ENCODE data around the gene LRRC32. TPM values are rescaled to one million over a fixed set of nuclear protein-coding genes. Genes with fewer than 3 reads are reported as not detected.
A peak's percentile ranks its signal among the peaks of the same experiment; 100 is the strongest.

The LRRC32 gene
- total RNA-seq, 1 donor from 2014 or later: 43.2 TPM

- peaks cover 11% of the 10 kb centered on the region for H3K9me3 Mint-ChIP-seq
- H3K4me3 Mint-ChIP-seq: no peak overlapping the region
- no peak for DNase-seq (ENCODE audit: low spot score in 2 of 2, unreplicated experiment in 2 of 2)
- TF ChIP-seq, protein P1, sequence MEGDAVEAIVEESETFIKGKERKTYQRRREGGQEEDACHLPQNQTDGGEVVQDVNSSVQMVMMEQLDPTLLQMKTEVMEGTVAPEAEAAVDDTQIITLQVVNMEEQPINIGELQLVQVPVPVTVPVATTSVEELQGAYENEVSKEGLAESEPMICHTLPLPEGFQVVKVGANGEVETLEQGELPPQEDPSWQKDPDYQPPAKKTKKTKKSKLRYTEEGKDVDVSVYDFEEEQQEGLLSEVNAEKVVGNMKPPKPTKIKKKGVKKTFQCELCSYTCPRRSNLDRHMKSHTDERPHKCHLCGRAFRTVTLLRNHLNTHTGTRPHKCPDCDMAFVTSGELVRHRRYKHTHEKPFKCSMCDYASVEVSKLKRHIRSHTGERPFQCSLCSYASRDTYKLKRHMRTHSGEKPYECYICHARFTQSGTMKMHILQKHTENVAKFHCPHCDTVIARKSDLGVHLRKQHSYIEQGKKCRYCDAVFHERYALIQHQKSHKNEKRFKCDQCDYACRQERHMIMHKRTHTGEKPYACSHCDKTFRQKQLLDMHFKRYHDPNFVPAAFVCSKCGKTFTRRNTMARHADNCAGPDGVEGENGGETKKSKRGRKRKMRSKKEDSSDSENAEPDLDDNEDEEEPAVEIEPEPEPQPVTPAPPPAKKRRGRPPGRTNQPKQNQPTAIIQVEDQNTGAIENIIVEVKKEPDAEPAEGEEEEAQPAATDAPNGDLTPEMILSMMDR (IDR thresholded peaks at IDR 0.05; ENCODE audit: unreplicated experiment): no peak
- peaks cover 4% of the 10 kb centered on the region for H3K36me3 Mint-ChIP-seq
- H3K27me3 Mint-ChIP-seq (ENCODE audit: low read depth): no peaks in the 10 kb centered on the region
- peaks cover 9% of the 10 kb centered on the region for H3K4me1 Mint-ChIP-seq
- H3K27ac Mint-ChIP-seq: peak overlapping the region; percentile 53
These were observed 53.6 kb downstream of the LRRC32 start for GRCh38 chr11:76616676-76617552.

- no peak overlapping the region for H3K27ac Mint-ChIP-seq
- peaks cover 4% of the 10 kb centered on the region for H3K36me3 Mint-ChIP-seq
- peaks cover 11% of the 10 kb centered on the region for H3K9me3 Mint-ChIP-seq
- H3K4me1 Mint-ChIP-seq: peaks cover 8% of the 10 kb centered on the region
- H3K27me3 Mint-ChIP-seq (ENCODE audit: low read depth): no peaks in the 10 kb centered on the region
- TF ChIP-seq, protein P1 (IDR thresholded peaks at IDR 0.05; ENCODE audit: unreplicated experiment): no peak
- no peak for DNase-seq (ENCODE audit: low spot score in 2 of 2, unreplicated experiment in 2 of 2)
- no peak overlapping the region for H3K4me3 Mint-ChIP-seq
These were observed 54.6 kb downstream of the LRRC32 start for GRCh38 chr11:76615950-76616349.

DNA sequence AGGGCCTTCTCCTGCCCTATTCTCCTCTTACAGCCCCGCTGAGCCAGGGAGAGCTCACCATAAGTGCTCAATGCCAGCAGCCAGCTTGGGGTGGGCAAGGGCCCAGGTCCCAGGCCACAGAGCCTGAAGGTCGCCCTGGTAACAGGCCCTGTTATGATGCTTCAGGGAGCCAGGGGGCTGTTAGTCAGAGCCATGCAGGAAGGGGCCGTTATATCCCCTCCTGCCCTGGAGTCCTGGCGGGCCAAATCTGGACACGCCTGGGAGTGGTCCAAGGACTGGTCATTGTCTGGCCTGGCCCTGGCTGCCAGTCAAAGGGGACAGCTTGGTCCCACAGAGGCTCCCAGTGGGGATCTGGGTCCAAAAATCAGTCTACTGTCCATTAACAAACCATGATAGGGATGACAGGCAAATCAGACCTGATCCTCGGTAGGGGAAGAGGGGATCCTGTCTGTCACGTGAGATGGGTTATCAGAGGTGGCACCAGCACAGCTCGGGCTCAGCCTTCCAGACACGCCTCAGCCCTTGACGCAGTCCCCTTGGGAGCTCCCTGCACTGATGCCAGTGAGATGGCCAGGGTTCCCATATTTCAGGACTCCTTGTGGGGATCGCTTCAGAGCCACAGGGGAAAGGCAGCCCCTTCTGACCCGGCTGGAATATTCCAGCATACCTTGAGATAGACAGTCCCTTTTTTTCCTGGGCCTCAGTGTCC, 55.9 kb downstream of the LRRC32 start:
- Mint-ChIP-seq H3K9me3 (peaks cover 7% of the 10 kb centered on the region), H3K4me1 (peaks cover 8% of the 10 kb centered on the region)
- TF ChIP-seq, protein P1 (IDR thresholded peaks at IDR 0.05; ENCODE audit: unreplicated experiment): no peak

DNA sequence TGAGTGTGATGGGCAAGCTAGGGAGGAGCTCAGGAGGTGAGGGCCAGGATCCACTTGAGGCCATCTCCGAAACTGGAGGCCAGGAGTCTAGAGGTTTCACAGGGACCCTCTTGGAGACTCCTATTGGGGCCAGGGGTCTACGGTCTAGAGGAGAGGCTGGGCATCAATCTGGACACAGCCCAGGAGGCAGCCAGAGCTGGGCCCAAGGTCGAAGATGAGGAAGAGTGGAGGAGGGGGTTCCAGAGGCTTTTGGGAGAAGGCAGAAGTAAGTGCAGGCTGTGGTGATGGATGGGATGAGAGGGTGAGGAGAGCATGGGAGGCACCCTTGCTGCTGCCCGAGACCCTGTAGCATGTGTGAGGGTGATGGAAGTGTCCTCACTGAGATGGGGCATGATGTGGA, 56.6 kb downstream of the LRRC32 start:
- no peak for DNase-seq (ENCODE audit: low spot score in 2 of 2, unreplicated experiment in 2 of 2)
- H3K9me3 Mint-ChIP-seq: peaks cover 7% of the 10 kb centered on the region
- TF ChIP-seq, protein P1 (IDR thresholded peaks at IDR 0.05; ENCODE audit: unreplicated experiment): no peak
- no peak overlapping the region for H3K4me3 Mint-ChIP-seq
- H3K4me1 Mint-ChIP-seq: peaks cover 8% of the 10 kb centered on the region
- no peaks in the 10 kb centered on the region for H3K27me3 Mint-ChIP-seq (ENCODE audit: low read depth)
- peaks cover 4% of the 10 kb centered on the region for H3K36me3 Mint-ChIP-seq
- H3K27ac Mint-ChIP-seq: no peak overlapping the region

More for the DNA sequence above, 55.9 kb downstream of the LRRC32 start:
- no peak overlapping the region for H3K27ac Mint-ChIP-seq
- peaks cover 4% of the 10 kb centered on the region for H3K36me3 Mint-ChIP-seq
- H3K27me3 Mint-ChIP-seq (ENCODE audit: low read depth): no peaks in the 10 kb centered on the region
- H3K4me3 Mint-ChIP-seq: no peak overlapping the region
- no peak for DNase-seq (ENCODE audit: low spot score in 2 of 2, unreplicated experiment in 2 of 2)

GRCh38 chr11:76612226-76612625, 58.3 kb downstream of the LRRC32 start:
- Mint-ChIP-seq H3K4me1 (peaks cover 2% of the 10 kb centered on the region), H3K9me3 (peaks cover 6% of the 10 kb centered on the region), H3K36me3 (no peaks in the 10 kb centered on the region), H3K4me3 (no peak overlapping the region), H3K27ac (no peak overlapping the region), H3K27me3 (ENCODE audit: low read depth) (no peaks in the 10 kb centered on the region)
- TF ChIP-seq, protein P1 (IDR thresholded peaks at IDR 0.05; ENCODE audit: unreplicated experiment): no peak
- no peak for DNase-seq (ENCODE audit: low spot score in 2 of 2, unreplicated experiment in 2 of 2)

Data from mesothelial cell of epicardium (in vitro differentiated cells).